Measurements from ENCODE around the gene AADACL3.

GRCh38 chr1:12764016-12764415 lies 48.1 kb downstream of the AADACL3 start:
- TF ChIP-seq CTCF (IDR thresholded peaks at IDR 0.05; ENCODE audit: poor library complexity, severe bottlenecking) (no peak), TAF1 (IDR thresholded peaks at IDR 0.05; ENCODE audit: low read depth) (no peak), EZH2 (IDR thresholded peaks at IDR 0.05; ENCODE audit: borderline replicate concordance, insufficient read depth, low read length, poor library complexity, severe bottlenecking) (no peak), EP300 (conservative IDR thresholded peaks at IDR 0.05; ENCODE audit: poor library complexity, severe bottlenecking) (no peak), POLR2AphosphoS5 (IDR thresholded peaks at IDR 0.05) (no peak), MXI1 (conservative IDR thresholded peaks at IDR 0.05; ENCODE audit: poor library complexity, severe bottlenecking) (no peak), RAD21 (conservative IDR thresholded peaks at IDR 0.05) (no peak)
- TF ChIP-seq, protein P1, sequence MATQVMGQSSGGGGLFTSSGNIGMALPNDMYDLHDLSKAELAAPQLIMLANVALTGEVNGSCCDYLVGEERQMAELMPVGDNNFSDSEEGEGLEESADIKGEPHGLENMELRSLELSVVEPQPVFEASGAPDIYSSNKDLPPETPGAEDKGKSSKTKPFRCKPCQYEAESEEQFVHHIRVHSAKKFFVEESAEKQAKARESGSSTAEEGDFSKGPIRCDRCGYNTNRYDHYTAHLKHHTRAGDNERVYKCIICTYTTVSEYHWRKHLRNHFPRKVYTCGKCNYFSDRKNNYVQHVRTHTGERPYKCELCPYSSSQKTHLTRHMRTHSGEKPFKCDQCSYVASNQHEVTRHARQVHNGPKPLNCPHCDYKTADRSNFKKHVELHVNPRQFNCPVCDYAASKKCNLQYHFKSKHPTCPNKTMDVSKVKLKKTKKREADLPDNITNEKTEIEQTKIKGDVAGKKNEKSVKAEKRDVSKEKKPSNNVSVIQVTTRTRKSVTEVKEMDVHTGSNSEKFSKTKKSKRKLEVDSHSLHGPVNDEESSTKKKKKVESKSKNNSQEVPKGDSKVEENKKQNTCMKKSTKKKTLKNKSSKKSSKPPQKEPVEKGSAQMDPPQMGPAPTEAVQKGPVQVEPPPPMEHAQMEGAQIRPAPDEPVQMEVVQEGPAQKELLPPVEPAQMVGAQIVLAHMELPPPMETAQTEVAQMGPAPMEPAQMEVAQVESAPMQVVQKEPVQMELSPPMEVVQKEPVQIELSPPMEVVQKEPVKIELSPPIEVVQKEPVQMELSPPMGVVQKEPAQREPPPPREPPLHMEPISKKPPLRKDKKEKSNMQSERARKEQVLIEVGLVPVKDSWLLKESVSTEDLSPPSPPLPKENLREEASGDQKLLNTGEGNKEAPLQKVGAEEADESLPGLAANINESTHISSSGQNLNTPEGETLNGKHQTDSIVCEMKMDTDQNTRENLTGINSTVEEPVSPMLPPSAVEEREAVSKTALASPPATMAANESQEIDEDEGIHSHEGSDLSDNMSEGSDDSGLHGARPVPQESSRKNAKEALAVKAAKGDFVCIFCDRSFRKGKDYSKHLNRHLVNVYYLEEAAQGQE (IDR thresholded peaks at IDR 0.05; ENCODE audit: borderline replicate concordance), result no peak
